IMR-90 (cell line): ENCODE results near the gene CNFN.

Source experiments
- CEBPB ChIP-seq: IDR thresholded peaks from 2 replicates; pipeline ENCODE4 v1.6.1; 2012; ENCODE audit warnings: low read depth, low read length, improper control_type of control experiment
- CHD1 ChIP-seq: IDR thresholded peaks from 2 replicates; pipeline ENCODE4 v1.6.1; 2012; ENCODE audit warnings: low read depth, low read length, improper control_type of control experiment
- POLR2A ChIP-seq: IDR thresholded peaks from 2 replicates; pipeline ENCODE4 v1.6.1; 2012; ENCODE audit warnings: mild to moderate bottlenecking, low read depth, low read length
- RAD21 ChIP-seq: IDR thresholded peaks from 2 replicates; pipeline ENCODE4 v1.6.1; 2012; ENCODE audit warnings: low read length, improper control_type of control experiment
- RFX5 ChIP-seq: IDR thresholded peaks from 2 replicates; pipeline ENCODE4 v1.8.0; 2012; ENCODE audit warnings: low read depth, mild to moderate bottlenecking, low read length, moderate library complexity
- TF ChIP-seq, protein P1 (sequence below): conservative IDR thresholded peaks from 2 replicates; pipeline ENCODE4 v1.5.1; 2012; ENCODE audit warnings: mild to moderate bottlenecking, low read depth, low read length, improper control_type of control experiment
- TF ChIP-seq, protein P2 (sequence below): fragments of 150-350 bp; IDR thresholded peaks from 2 replicates; pipeline ENCODE4 v1.6.1; 2017; ENCODE audit warnings: mild to moderate bottlenecking, antibody characterized with exemption, low read length, low read depth
- TF ChIP-seq, protein P3 (sequence below): fragments of 150-350 bp; IDR thresholded peaks from 2 replicates; pipeline ENCODE4 v1.6.1; 2016; ENCODE audit warnings: low read depth, mild to moderate bottlenecking, low read length, moderate library complexity, borderline replicate concordance

DNA sequence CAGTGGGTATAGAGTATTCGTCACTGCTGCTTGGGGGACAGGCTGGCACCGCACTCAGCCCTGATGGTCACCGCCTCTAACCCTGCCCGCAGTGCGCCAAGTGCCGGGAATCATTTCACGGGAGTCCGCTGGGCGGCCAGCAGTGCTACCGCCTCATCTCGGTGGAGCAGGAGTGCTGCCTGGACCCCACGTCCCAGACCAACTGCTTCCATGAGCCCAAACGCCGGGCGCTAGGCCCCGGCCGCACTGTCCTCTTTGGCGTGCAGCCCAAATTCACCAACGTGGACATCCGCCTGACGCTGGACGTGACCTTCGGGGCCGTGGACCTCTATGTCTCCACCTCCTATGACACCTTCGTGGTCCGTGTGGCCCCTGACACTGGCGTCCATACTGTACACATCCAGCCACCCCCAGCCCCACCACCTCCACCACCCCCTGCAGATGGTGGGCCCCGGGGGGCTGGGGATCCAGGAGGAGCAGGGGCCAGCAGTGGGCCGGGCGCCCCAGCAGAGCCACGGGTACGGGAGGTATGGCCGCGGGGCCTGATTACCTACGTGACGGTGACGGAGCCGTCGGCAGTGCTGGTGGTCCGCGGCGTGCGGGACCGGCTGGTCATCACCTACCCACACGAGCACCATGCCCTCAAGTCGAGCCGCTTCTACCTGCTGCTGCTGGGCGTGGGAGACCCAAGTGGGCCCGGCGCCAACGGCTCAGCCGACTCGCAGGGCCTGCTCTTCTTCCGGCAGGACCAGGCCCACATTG, 14.5 kb downstream of the CNFN start:
- TF ChIP-seq CEBPB (no peak), POLR2A (no peak), RAD21 (no peak), RFX5 (no peak), CHD1 (no peak)
- TF ChIP-seq, protein P1, sequence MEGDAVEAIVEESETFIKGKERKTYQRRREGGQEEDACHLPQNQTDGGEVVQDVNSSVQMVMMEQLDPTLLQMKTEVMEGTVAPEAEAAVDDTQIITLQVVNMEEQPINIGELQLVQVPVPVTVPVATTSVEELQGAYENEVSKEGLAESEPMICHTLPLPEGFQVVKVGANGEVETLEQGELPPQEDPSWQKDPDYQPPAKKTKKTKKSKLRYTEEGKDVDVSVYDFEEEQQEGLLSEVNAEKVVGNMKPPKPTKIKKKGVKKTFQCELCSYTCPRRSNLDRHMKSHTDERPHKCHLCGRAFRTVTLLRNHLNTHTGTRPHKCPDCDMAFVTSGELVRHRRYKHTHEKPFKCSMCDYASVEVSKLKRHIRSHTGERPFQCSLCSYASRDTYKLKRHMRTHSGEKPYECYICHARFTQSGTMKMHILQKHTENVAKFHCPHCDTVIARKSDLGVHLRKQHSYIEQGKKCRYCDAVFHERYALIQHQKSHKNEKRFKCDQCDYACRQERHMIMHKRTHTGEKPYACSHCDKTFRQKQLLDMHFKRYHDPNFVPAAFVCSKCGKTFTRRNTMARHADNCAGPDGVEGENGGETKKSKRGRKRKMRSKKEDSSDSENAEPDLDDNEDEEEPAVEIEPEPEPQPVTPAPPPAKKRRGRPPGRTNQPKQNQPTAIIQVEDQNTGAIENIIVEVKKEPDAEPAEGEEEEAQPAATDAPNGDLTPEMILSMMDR, result no peak
- TF ChIP-seq, protein P2, sequence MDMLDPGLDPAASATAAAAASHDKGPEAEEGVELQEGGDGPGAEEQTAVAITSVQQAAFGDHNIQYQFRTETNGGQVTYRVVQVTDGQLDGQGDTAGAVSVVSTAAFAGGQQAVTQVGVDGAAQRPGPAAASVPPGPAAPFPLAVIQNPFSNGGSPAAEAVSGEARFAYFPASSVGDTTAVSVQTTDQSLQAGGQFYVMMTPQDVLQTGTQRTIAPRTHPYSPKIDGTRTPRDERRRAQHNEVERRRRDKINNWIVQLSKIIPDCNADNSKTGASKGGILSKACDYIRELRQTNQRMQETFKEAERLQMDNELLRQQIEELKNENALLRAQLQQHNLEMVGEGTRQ, result no peak
- TF ChIP-seq, protein P3, sequence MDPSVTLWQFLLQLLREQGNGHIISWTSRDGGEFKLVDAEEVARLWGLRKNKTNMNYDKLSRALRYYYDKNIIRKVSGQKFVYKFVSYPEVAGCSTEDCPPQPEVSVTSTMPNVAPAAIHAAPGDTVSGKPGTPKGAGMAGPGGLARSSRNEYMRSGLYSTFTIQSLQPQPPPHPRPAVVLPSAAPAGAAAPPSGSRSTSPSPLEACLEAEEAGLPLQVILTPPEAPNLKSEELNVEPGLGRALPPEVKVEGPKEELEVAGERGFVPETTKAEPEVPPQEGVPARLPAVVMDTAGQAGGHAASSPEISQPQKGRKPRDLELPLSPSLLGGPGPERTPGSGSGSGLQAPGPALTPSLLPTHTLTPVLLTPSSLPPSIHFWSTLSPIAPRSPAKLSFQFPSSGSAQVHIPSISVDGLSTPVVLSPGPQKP, result no peak
